Cerebellar nuclear complex (tissue), 1 donor: ENCODE results near the gene SKAP2.

ENCODE experiments used
- DNase-seq, 2 experiments: peaks; one replicate each; lab custom pipeline; 2025; lab: John Stamatoyannopoulos, UW

SKAP2 gene

DNA sequence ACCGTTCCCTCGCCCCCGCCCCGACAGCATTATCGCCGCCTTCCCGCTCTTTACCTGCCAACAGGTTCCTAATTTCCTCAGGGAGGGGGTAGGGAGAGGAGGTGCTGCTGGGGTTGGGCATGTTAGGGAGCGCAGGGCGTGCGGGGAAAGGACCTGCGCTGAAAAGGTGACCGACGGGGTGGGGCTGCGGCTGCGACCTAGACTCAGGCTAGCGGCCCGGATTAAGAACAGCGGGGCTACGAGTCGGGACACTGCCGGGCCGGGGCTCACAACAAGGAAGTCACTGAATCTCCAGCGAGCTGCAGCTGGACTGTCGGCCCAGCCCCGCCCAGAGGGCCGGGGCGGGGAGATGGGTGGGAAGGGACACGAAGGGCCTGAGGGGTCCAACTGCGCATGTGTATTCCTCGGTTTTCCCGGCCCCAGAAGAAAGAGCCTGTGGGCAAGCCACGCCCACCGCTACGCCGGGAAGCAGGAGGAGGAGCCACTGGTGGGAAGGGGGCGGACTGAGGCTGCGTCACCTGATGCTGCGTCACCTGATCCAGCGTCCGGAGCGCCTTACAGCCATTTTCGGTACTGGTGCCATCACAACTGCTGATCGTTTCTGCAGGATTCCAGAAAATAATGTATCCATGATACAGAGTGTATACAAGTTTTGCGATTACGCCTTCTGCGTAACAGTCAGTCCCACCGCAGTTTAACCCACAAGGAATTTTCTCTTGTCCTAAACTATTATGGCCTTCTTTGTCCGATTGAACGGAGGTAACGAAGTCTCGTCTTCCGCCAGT is at the start of gene SKAP2:
Gene SKAP2 (minus strand): TSS at position 282 of the 785 bp plus-strand sequence. CDS start 161 bp downstream, at position 121.
- DNase-seq: peak; percentile 85 to 87

GRCh38 chr7:26912933-26913536 is 48.6 kb upstream of the SKAP2 start:
- DNase-seq: no peak

GRCh38 chr7:26912338-26912737 is 47.9 kb upstream of the SKAP2 start:
- DNase-seq: no peak

DNA sequence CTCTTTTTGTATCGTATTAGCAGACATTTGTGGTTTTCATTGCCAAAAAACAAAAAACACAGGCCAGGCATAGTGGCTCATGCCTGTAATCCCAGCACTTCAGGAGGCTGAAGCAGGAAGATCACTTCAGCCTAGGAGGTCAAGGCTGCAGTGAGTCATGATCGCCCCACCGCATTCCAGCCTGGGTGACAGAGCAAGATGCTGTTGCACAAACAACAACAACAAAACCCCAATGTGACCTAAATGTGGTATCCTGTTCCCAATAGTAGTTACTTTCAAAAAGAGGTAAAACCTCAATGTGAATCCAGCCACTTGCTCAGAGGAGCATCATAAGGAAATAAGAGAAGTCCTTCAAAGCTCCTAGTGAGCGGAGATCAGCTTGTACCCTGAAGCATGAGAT is 45.8 kb upstream of the SKAP2 start:
- DNase-seq: no peak

DNA sequence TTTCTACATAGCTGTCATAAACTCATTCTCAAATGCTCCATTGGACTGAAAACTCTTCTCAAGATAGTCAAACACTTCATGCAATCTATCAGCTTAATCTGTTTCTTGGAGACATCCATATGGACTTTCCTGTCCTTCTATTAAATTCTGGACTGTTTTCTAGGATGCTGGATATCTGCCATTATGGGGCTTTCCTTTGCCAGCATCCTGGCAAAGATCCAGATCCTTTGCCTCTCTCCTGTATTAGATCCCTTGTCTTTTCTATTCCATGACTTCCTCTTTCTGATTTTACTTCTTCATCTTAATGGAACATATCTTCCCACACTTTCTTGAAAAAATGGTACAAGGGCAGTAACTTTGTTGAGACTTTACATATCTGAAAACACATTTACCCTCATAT is 35.9 kb upstream of the SKAP2 start:
- no peak for DNase-seq

GRCh38 chr7:26899519-26899918 is 35.1 kb upstream of the SKAP2 start:
- no peak for DNase-seq

DNA sequence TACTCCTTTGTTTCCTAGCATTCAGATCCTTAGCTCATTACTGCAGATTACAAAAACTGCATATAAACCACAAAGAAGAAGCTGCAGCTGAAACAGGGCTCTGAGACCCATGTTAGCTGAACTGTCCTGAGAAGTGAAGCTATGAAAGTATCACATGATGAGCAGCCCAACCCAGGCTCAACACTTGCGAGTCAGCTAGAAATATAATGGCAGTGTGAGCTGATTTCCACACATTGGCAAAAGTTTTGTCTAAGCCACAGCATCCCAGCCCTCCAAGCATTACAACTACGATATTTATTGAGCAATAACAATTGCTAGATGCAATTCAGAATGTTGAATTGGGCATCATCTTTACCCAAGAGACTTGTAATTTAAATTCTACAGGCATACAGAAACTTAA is 34.5 kb upstream of the SKAP2 start:
- DNase-seq: no peak

GRCh38 chr7:26897928-26898327 is 33.5 kb upstream of the SKAP2 start:
- DNase-seq: no peak

- DNase-seq: no peak
Observed at GRCh38 chr7:26891400-26892350, 27.3 kb upstream of the SKAP2 start.

- DNase-seq: no peak
Observed at GRCh38 chr7:26880852-26881251, 16.5 kb upstream of the SKAP2 start.

DNA sequence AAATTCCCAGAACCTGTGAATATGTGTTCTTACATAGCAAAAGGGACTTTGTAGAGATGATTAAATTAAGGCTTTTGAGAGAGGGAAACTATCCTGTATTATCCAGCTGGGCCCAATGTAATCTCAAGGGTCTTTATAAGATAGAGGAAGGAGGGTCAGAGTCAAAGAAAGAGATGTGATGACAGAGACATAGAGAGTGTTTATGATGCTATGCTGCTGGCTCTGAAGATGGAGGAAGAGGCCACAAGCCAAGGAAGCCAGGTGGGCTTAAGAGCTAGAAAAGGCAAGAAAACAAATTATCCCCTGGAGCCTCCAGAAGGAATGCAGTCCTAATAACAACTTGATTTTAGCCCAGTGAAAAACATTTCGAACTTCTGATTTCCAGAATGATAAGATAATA is 15.3 kb upstream of the SKAP2 start:
- DNase-seq: no peak

DNA sequence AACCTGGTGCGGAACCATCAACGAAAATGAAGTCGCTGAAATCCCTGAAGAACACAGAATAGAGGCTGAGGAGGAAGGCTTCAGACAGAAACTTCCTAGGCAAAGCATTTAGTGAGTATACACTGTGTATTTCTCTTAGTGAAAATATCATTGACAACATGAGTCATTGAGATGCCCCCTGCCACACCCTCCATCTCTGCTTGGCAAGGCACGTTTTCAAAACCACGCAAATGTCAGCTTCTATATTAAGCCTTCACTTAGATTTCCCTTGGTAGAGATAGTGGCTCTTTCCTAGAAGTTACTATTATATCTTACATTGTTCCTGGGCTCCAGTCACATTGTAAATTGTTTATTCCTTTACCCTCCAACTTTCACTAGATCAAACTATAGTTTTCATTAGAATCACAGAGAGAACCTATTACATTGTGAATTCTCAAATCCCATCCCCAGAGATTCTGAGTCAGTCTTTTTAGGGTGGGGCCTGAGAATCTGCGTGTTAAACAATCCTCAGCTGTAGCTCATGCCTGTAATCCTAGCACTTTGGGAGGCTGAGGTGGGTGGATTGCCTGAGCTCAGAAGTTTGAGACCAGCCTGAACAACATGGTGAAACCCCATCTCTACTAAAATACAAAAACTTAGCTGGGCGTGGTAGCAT is 4.6 kb upstream of the SKAP2 start:
- DNase-seq: no peak

DNA sequence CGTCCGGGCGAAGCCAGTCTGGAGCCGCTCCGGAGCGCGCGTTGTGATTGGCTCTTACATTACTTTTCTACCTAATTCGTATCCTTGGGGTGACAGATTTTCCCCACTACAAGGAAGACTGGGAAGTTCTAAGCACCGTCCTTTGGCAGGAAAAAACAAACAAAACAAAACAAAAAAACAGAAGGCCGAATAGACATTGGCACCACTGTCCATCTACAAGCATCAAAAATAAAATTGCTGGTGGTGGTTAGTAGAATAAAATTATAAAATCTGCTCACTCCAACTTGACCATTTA is 651 bp upstream of the SKAP2 start:
- peak in 1 of 2 experiments; percentile 38 for DNase-seq

- no peak for DNase-seq
Observed at GRCh38 chr7:26863518-26864308, 677 bp downstream of the SKAP2 start.

- no peak for DNase-seq
Observed at GRCh38 chr7:26862834-26863233, 1.6 kb downstream of the SKAP2 start.

GRCh38 chr7:26861050-26861449 is 3.3 kb downstream of the SKAP2 start:
- DNase-seq: no peak

GRCh38 chr7:26860361-26860760 is 4.0 kb downstream of the SKAP2 start:
- DNase-seq: no peak

DNA sequence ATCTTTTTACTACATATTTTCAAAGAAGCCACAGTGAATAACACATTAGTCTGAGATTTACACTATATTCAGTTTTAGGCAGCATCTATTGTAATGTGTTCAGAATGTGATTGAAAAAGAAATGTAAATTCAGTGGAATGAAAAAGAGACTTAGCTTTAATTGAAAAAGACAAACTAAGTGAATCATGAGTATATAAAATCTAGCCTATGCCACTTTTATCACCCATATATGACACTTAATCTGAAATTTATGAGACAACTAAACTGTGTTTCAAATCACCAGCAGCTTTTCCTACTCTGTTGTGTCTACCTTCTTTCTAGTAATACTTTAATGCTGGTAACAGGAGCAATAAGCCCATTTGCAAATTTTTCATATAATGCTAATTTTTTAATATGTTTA is 4.7 kb downstream of the SKAP2 start:
- DNase-seq: no peak

GRCh38 chr7:26858735-26859134 is 5.7 kb downstream of the SKAP2 start:
- DNase-seq: no peak

- no peak for DNase-seq
Observed at GRCh38 chr7:26858241-26858715, 6.1 kb downstream of the SKAP2 start.

- DNase-seq: no peak
Observed at GRCh38 chr7:26857506-26858240, 6.7 kb downstream of the SKAP2 start.
